NB4 (cell line): Measurements from ENCODE around the gene WDR81.

Experiments
- CTCF ChIP-seq: IDR thresholded peaks from one replicate; pipeline ENCODE4 v1.5.1; 2012; ENCODE audit warnings: low read depth, low read length
- MYC ChIP-seq: IDR thresholded peaks from 2 replicates; pipeline ENCODE4 v1.6.1; 2011; ENCODE audit warnings: low read depth, low read length
- POLR2A ChIP-seq: IDR thresholded peaks from 2 replicates; pipeline ENCODE4 v1.6.1; 2011; ENCODE audit warnings: mild to moderate bottlenecking; ENCODE audit not compliant: insufficient read length; ENCODE audit errors: extremely low read depth

- no peak for TF ChIP-seq CTCF
- TF ChIP-seq POLR2A = no peak
- TF ChIP-seq MYC = no peak
These were observed 28.1 kb downstream of the WDR81 start for GRCh38 chr17:1752425-1753262.
